GM19239 (cell line): Measurements from ENCODE around the gene TNFRSF25.

Source experiments
- DNase-seq: peaks from one replicate; pipeline ENCODE4 v3.0.0; 2011; ENCODE audit warnings: low spot score; ENCODE audit not compliant: insufficient read length
- FAIRE-seq: peaks from 2 replicates; lab custom pipeline; 2011; peaks lifted over from hg19 to GRCh38; lab: Jason Lieb, UNC

TNFRSF25 gene

DNA sequence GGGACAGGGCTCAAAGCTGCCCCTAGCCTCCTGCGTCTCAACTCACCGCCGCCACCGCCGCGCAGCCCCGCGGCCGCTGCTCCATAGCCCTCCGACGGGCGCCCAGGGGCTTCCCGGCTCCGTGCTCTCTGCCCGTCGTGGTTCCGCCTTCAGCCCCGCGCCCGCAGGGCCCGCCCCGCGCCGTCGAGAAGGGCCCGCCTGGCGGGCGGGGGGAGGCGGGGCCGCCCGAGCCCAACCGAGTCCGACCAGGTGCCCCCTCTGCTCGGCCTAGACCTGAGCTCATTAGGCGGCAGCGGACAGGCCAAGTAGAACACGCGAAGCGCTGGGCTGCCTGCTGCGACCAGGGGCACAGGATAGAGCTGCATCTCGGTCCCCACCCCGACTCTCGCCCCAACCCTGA lies at the start of gene TNFRSF25:
Gene TNFRSF25, minus strand, starts transcription at position 151 of the 400 bp plus-strand sequence. Its CDS starts 66 bp downstream, at position 85.
- no peak for DNase-seq
- FAIRE-seq = no peak

GRCh38 chr1:6515771-6516170 lies 49.8 kb upstream of the TNFRSF25 start:
- no peak for DNase-seq
- FAIRE-seq = no peak

GRCh38 chr1:6513320-6513801 lies 47.4 kb upstream of the TNFRSF25 start:
- no peak for FAIRE-seq

DNA sequence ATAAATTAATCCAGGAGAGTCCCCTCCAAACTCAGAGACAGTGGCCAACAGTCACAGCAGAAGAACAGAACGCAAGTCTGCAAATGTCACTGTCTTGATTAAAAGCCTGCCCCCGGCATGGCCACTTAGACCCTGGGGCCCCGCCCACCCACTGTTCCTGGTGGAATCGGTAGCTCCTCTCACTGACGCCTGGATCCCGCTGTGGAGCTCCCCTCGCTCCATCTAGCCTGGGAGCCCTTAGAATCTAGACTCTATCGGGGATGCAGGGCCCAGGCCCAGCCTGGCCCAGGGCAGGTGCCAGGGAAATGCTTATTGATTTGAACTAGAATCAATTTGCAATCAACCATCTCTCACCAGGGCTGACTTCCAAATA lies 46.9 kb upstream of the TNFRSF25 start:
- no peak for FAIRE-seq

More at GRCh38 chr1:6513320-6513801, 47.4 kb upstream of the TNFRSF25 start:
- no peak for DNase-seq

DNA sequence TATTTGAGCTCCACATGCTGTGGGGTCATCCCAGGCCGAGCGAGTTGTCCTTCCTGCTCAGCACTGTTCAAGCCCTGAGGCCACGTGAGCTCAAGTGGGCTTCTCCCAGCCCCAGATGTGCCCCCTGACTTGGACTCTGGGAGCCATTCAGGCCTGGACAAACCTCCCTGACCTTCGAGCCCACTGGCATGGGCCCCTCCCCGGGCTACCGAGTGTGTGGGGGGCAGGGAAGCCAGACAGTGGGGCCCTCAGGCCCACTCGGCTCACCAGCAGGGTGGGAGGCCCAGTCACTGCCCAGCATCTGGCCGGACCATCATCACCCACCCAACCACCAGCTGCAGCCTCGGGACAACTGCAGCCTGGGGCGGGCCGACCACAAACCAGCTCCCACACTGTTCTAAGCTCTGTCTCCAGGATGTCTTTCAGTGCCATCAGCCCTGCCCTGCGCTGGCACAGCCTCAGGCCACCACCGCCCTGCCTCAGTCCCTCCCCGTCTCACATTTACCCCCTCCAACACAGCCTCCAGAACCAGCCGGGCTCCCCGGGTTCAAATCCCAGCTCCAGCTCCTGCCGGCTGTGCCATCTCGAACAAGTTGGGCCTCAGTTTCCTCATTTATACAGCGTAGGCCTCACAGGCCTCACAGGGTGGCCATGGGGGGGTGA lies 46.4 kb upstream of the TNFRSF25 start:
- DNase-seq (no peak), FAIRE-seq (no peak)

More for the DNA sequence above, 46.9 kb upstream of the TNFRSF25 start:
- no peak for DNase-seq

- FAIRE-seq (no peak), DNase-seq (no peak)
These were observed 45.7 kb upstream of the TNFRSF25 start for GRCh38 chr1:6511561-6512244.

DNA sequence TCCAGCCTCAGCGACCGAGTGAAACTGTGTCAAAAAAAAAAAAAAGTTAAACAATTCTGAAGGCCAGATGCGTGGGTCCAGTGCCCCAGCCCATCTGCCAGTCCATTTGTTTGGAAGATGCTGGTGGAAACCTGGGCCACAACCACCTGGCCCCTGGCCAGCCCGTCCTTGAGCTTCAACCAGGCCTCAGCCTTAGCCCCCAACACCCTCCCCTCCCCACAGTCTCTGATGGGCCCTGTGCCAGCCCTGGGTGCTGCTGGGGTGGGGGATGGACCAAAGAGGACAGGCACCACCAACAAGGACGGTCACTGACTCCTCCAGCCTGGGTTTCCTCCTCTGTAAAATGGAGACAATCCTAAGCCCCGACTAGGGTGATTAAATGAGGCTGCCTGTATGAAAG lies 45.1 kb upstream of the TNFRSF25 start:
- FAIRE-seq (no peak), DNase-seq (no peak)

DNA sequence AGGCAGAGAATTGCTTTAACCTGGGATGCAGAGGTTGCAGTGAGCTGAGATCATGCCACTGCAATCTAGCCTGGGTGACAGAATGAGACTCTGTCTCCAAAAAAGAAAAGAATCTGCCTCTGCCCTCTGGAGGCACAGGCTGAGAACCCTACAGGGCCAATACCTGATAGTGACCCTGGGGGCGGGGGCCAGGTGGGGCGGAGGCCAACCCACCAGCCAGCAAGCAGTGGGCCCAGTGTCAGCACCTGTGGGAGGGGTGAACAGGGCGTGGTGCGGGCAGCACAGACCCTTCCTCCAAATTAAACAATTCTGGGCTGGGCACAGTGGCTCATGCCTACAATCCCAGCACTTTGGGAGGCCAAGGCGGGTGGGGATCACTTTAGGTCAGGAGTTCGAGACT lies 44.5 kb upstream of the TNFRSF25 start:
- FAIRE-seq (no peak), DNase-seq (no peak)

- no peak for DNase-seq
- FAIRE-seq = no peak
These were observed 43.9 kb upstream of the TNFRSF25 start for GRCh38 chr1:6509919-6510291.

DNA sequence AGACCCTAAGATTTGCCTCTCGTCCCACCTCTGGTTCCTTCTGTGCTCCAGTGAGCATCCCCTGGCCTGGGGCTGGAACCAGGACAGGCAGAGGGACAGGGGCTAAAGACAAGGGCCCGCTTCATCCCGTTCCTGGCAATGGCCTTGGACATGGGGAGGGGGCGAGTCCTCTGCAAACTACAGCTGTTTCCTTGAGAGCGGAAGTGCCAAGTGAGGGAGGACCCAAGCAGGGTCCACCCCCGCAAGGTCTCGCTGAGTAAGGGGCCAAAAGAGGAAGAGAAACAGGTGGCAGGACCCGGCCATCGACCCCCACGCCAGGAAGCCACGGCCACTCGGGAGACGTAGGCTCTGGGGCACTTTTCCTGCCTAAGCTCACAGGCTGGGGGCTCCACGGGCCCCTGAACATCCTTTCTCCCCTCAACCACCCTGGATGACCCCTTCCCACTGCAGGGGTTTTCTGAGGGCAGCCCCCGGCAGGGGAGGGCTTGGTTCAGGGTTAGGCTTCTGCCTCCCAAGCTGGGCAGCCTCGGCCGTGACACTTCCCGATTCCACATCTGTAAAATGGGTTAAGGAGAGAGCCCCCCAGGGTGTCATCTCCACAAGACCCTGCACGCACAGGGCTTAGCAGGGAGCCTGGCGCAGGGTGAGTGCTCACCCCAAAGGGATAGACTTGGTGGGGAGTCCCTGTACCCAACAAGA lies 43.4 kb upstream of the TNFRSF25 start:
- FAIRE-seq = no peak
- no peak for DNase-seq

GRCh38 chr1:6508816-6509189 lies 42.8 kb upstream of the TNFRSF25 start:
- FAIRE-seq (no peak), DNase-seq (no peak)

GRCh38 chr1:6508154-6508815 lies 42.3 kb upstream of the TNFRSF25 start:
- FAIRE-seq = no peak
- DNase-seq = no peak

DNA sequence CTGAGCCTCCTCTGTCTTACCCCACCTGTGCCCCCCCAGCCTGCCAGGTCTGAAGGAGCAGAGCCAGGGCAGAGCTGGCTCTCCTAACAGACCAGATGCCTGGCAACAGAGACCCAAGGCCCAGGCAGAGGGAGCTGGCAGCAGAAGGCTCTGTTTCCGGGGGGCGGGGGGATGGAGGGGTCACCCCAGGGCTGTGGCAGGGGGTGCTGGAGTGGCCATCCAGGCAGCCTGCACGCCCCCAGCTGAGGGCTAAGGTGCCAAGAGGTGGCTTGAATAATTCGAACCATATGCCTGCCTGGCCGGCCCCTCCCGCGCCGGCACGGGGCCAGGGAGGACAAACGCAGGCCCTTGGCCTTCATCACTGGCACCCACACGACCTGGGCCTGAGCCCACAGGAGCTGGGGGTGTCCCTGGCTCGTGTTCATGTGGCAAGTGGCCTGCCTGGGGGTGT lies 41.5 kb upstream of the TNFRSF25 start:
- no peak for FAIRE-seq

DNA sequence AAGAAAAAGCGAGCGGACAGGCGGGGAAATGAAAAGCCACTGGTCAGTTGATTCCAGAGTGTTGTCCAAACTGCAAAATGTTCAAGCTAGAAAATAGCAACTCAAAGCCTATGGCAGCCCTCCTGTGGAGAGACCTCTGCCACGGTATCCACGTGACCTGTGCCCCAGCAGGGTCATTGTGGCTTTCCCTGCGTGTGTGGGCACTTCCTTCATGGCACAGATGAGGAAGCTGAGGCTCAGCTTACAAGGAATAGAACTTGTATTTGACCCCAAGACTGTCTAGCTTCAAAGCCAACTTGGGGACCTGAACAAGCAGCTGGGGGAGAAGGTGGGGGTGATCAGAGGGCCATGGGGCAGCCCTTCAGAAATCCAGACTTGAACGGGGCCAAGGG lies 41.1 kb upstream of the TNFRSF25 start:
- no peak for FAIRE-seq
- no peak for DNase-seq

More for the DNA sequence above, 41.5 kb upstream of the TNFRSF25 start:
- no peak for DNase-seq

DNA sequence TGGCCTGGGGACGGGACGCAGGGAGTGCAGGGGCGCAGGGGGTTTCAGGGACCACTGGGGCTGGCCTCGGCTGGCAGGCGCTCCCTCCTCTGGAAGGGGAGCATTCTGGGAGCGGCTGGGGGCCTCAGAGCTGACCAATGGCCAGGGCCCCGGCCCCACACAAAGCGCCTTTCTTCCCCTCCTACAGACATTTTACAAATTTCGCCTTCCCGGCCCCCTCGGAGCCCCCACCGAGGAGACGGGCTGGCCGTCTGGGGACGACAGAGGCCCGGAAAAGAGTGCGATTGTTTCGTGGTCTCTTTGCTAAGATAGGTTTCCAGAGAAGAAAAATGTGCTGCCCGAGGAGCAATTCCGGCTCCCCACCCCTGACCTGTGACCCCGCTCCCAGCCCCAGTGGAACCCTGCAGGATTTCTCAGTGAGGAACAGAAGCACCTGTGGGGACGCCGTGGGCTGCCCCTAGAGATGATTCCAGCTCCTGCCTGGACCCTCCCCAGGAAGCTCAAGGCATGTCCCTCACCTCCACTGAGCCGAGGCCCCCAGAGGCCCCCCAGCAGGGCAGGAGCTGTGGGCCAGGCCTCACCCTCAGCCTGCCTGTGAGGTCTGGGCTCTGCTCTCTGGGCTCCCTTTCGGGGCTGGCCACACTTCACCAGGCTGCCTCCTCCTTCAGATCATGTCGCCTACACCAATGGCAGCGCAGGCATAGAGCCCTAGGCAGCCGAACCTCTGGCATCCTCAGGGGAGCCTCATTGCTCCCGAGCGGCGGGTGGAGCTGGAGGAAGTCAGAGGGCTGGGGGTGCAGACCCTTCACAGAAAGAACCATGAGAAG lies 40.5 kb upstream of the TNFRSF25 start:
- no peak for DNase-seq
- FAIRE-seq = no peak

DNA sequence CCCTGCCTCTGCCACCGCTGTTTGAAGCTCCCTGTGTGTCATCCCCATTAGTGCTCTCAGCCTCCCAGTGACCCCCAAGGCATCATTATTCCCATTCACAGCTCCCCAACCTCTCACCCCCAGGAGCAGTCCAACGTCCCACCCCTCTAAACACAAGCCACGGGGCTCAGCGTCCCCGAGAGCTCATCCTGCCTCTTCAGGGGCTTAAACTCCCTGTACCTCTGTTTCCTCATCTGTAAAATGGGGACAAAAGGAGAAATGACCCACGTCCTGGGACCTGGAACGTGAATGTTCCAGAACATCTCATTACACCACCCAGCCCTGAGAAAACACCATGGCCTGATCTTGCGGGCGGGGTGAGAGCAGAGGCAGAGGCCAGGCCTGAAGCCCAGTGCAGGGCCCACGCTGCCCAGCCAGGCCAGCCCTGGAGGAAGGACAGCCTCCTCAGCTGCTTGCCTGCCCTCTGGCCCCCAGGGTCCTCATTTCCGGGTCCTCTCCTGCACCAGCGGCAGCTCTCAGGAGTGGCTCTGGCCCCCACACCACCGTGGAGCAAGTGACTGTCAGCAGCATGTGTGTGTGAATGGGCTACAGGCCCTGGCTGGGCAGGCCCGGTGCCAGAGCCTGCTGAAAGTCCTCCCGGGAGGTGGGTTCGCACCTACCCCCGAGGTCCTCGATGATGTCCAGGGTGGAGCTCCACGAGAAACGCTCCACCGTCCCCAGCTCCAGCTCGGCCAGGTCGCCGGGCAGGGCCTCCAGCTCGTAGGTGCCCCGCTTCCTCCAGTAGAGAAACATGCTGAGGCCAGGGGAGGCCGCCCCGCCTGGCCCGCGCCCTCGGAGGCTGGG lies 39.6 kb upstream of the TNFRSF25 start:
- FAIRE-seq = no peak
- no peak for DNase-seq

DNA sequence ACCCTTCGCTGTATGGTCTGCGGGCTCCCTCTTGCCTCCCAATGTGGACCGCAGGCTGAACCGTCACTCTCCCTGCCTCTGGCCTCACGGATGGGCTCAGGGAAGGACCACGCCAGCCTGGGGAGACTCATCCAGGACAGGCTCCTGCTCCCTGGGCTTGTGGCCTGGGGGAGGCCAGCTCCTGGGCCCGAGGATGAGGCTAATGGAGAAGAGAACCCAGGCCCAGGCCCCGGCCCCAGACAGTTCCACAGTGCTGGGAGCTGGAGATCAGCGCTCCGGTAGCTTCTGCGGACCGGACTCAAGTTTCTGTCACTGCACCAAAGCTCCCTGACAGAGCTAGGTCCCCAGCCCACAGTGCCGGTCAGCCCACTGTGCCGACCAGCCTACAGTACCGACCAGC lies 38.9 kb upstream of the TNFRSF25 start:
- FAIRE-seq = no peak
- no peak for DNase-seq

DNA sequence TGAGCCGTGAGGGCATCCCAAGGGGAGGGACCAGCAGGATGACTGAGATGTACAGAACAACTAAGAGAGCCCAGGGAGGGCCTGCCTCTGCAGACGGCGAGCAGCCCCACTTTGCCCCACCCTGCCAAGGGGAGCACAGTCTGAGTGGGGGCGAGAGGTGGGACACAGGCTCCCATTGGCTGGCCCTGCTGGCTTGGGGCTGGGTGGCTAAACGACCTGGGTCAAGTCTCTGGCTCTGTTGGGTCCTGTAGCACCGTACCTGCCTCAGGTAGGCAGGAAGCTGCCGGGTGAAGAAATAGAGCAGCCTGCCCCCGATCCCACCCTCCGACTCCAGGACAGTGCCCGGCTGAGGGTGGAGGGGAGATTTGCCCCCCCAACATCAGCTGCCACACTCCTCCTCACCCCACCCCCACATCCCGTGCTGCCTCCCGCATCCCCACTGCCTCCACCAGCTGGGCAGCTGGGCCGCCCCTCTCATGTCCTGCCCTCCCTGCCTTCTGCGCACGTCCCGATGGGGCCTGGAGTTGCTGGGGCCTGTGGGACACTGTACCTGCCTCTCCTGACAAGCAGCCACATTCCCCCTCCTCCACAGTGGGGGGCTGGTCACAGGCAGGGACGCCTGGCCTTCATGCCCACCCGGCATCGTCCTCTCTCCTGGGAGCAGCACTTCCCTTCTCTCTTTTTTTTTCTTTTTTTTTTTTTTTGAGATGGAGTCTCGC lies 38.1 kb upstream of the TNFRSF25 start:
- FAIRE-seq (no peak), DNase-seq (no peak)
